Osteocyte (in vitro differentiated cells): ENCODE data around the gene BTRC. TPM values are rescaled to one million over a fixed set of nuclear protein-coding genes. Genes with fewer than 3 reads are reported as not detected.
"Not testable (repeated sequence)": the region's sequence is repeated elsewhere in the genome, so short reads cannot be mapped to it uniquely, and the experiment has no call there.

Experiments
- DNase-seq: peaks from one replicate; pipeline ENCODE4 v3.0.0; 2021; ENCODE audit warnings: mixed read lengths; ENCODE audit not compliant: unreplicated experiment; ENCODE audit errors: extremely low spot score
- H3K27ac Mint-ChIP-seq: one replicate; pipeline ENCODE4 v1.8.0; 2021; ENCODE audit warnings: mild to moderate bottlenecking, mixed read lengths; ENCODE audit not compliant: unreplicated experiment
- H3K27me3 Mint-ChIP-seq: one replicate; pipeline ENCODE4 v1.8.0; 2021; ENCODE audit warnings: mixed read lengths; ENCODE audit not compliant: unreplicated experiment
- H3K36me3 Mint-ChIP-seq: one replicate; pipeline ENCODE4 v1.8.0; 2021; ENCODE audit warnings: mixed read lengths; ENCODE audit not compliant: unreplicated experiment
- H3K4me1 Mint-ChIP-seq: one replicate; pipeline ENCODE4 v1.8.0; 2021; ENCODE audit warnings: mixed read lengths; ENCODE audit not compliant: unreplicated experiment
- H3K4me3 Mint-ChIP-seq: one replicate; pipeline ENCODE4 v1.8.0; 2021; ENCODE audit warnings: mild to moderate bottlenecking, moderate library complexity, mixed read lengths; ENCODE audit not compliant: unreplicated experiment
- H3K9me3 Mint-ChIP-seq: one replicate; pipeline ENCODE4 v1.8.0; 2021; ENCODE audit warnings: mixed read lengths; ENCODE audit not compliant: unreplicated experiment
- CTCF ChIP-seq: fragments of 200-600 bp; sonication (generic); IDR thresholded peaks from 2 replicates; pipeline ENCODE4 v1.5.0; 2021; ENCODE audit warnings: antibody characterized with exemption, mild to moderate bottlenecking, moderate library complexity
- total RNA-seq: library from RNA; stranded (reverse); gene quantifications from 2 replicates; pipeline ENCODE4 v1.2.1, GENCODE V29; 2021

Gene BTRC
- total RNA-seq, 1 donor from 2014 or later, result 28.9 TPM

- DNase-seq, result no peak
- Mint-ChIP-seq H3K4me3 (no peak overlapping the region), H3K4me1 (peaks cover 5% of the 10 kb centered on the region), H3K27me3 (no peaks in the 10 kb centered on the region), H3K9me3 (peaks cover 3% of the 10 kb centered on the region), H3K36me3 (peaks cover 6% of the 10 kb centered on the region), H3K27ac (no peak overlapping the region)
- no peak for TF ChIP-seq CTCF
These were observed 51.0 kb downstream of the BTRC start for GRCh38 chr10:101405001-101405400.

- peaks cover 5% of the 10 kb centered on the region for H3K4me1 Mint-ChIP-seq
- H3K27me3 Mint-ChIP-seq, result no peaks in the 10 kb centered on the region
- no peak overlapping the region for H3K27ac Mint-ChIP-seq
- H3K9me3 Mint-ChIP-seq, result peaks cover 15% of the 10 kb centered on the region
- H3K4me3 Mint-ChIP-seq, result no peak overlapping the region
- peaks cover 20% of the 10 kb centered on the region for H3K36me3 Mint-ChIP-seq
- DNase-seq, result no peak
- no peak for TF ChIP-seq CTCF
These were observed 57.6 kb downstream of the BTRC start for GRCh38 chr10:101411598-101411997.

- Mint-ChIP-seq H3K27me3 (no peaks in the 10 kb centered on the region), H3K9me3 (peaks cover 15% of the 10 kb centered on the region), H3K4me1 (peaks cover 12% of the 10 kb centered on the region), H3K36me3 (peaks cover 20% of the 10 kb centered on the region), H3K27ac (no peak overlapping the region), H3K4me3 (no peak overlapping the region)
- no peak for TF ChIP-seq CTCF
- no peak for DNase-seq
These were observed 60.1 kb downstream of the BTRC start for GRCh38 chr10:101414034-101414433.

- H3K9me3 Mint-ChIP-seq, result peaks cover 11% of the 10 kb centered on the region
- no peaks in the 10 kb centered on the region for H3K27me3 Mint-ChIP-seq
- H3K27ac Mint-ChIP-seq, result no peak overlapping the region
- no peak overlapping the region for H3K4me3 Mint-ChIP-seq
- no peak for DNase-seq
- H3K4me1 Mint-ChIP-seq, result peaks cover 12% of the 10 kb centered on the region
- no peak for TF ChIP-seq CTCF
- peaks cover 13% of the 10 kb centered on the region for H3K36me3 Mint-ChIP-seq
These were observed 61.9 kb downstream of the BTRC start for GRCh38 chr10:101415884-101416283.

- H3K9me3 Mint-ChIP-seq, H3K4me1 Mint-ChIP-seq, H3K36me3 Mint-ChIP-seq, H3K4me3 Mint-ChIP-seq, H3K27ac Mint-ChIP-seq, H3K27me3 Mint-ChIP-seq, DNase-seq: not testable (repeated sequence)
These were observed 68.0 kb downstream of the BTRC start for GRCh38 chr10:101421967-101422366.

GRCh38 chr10:101425535-101425934, 71.6 kb downstream of the BTRC start:
- DNase-seq, result no peak
- Mint-ChIP-seq H3K27ac (no peak overlapping the region), H3K4me1 (no peaks in the 10 kb centered on the region), H3K9me3 (no peaks in the 10 kb centered on the region), H3K36me3 (no peaks in the 10 kb centered on the region), H3K4me3 (no peak overlapping the region), H3K27me3 (no peaks in the 10 kb centered on the region)
- no peak for TF ChIP-seq CTCF
